Activated naive CD8-positive, alpha-beta T cell treated with anti-CD3 and anti-CD28 coated beads, Interleukin-2, amount 50 U/mL, for 24 hours (primary cell): ENCODE data around the gene AGAP3.

Experiments used
- ATAC-seq: fragments of 150-1000 bp; cut with Tn5 transposase; one replicate; pipeline ENCODE4 v1.10.0; 2021
- DNase-seq: peaks from one replicate; pipeline ENCODE4 v3.0.0; 2021
- H3K27ac Mint-ChIP-seq: one replicate; pipeline ENCODE4 v1.8.0; 2021; ENCODE audit warnings: mild to moderate bottlenecking, mixed read lengths
- H3K27me3 Mint-ChIP-seq: one replicate; pipeline ENCODE4 v1.8.0; 2021; ENCODE audit warnings: mixed read lengths
- H3K36me3 Mint-ChIP-seq: one replicate; pipeline ENCODE4 v1.8.0; 2021; ENCODE audit warnings: low read depth, mixed read lengths
- H3K4me1 Mint-ChIP-seq: one replicate; pipeline ENCODE4 v1.8.0; 2021; ENCODE audit warnings: mixed read lengths
- H3K4me3 Mint-ChIP-seq: one replicate; pipeline ENCODE4 v1.8.0; 2021; ENCODE audit warnings: mild to moderate bottlenecking, moderate library complexity, mixed read lengths
- H3K9me3 Mint-ChIP-seq: one replicate; pipeline ENCODE4 v1.8.0; 2021; ENCODE audit warnings: mixed read lengths

The AGAP3 gene

GRCh38 chr7:151099486-151100211, 13.4 kb downstream of the AGAP3 start:
- no peak for ATAC-seq
- H3K36me3 Mint-ChIP-seq = peaks cover 2% of the 10 kb centered on the region
- DNase-seq = no peak
- no peaks in the 10 kb centered on the region for H3K9me3 Mint-ChIP-seq
- no peaks in the 10 kb centered on the region for H3K27me3 Mint-ChIP-seq
- no peak overlapping the region for H3K27ac Mint-ChIP-seq
- H3K4me1 Mint-ChIP-seq = no peaks in the 10 kb centered on the region
- no peak overlapping the region for H3K4me3 Mint-ChIP-seq

- H3K36me3 Mint-ChIP-seq = peaks cover 2% of the 10 kb centered on the region
- no peaks in the 10 kb centered on the region for H3K9me3 Mint-ChIP-seq
- no peak overlapping the region for H3K27ac Mint-ChIP-seq
- H3K4me3 Mint-ChIP-seq = no peak overlapping the region
- ATAC-seq = no peak
- H3K4me1 Mint-ChIP-seq = no peaks in the 10 kb centered on the region
- no peak for DNase-seq
- H3K27me3 Mint-ChIP-seq = no peaks in the 10 kb centered on the region
Observed at GRCh38 chr7:151100921-151101320, 14.6 kb downstream of the AGAP3 start.

- ATAC-seq = no peak
- H3K4me1 Mint-ChIP-seq = no peaks in the 10 kb centered on the region
- DNase-seq = no peak
- H3K36me3 Mint-ChIP-seq = no peaks in the 10 kb centered on the region
- no peak overlapping the region for H3K4me3 Mint-ChIP-seq
- no peak overlapping the region for H3K27ac Mint-ChIP-seq
- no peaks in the 10 kb centered on the region for H3K27me3 Mint-ChIP-seq
- H3K9me3 Mint-ChIP-seq = no peaks in the 10 kb centered on the region
Observed at GRCh38 chr7:151101621-151102396, 15.5 kb downstream of the AGAP3 start.

- Mint-ChIP-seq H3K27ac (no peak overlapping the region), H3K27me3 (no peaks in the 10 kb centered on the region), H3K4me3 (no peak overlapping the region), H3K9me3 (no peaks in the 10 kb centered on the region), H3K4me1 (no peaks in the 10 kb centered on the region), H3K36me3 (no peaks in the 10 kb centered on the region)
- DNase-seq = no peak
- ATAC-seq = no peak
Observed at GRCh38 chr7:151102991-151103390, 16.7 kb downstream of the AGAP3 start.

- Mint-ChIP-seq H3K27me3 (no peaks in the 10 kb centered on the region), H3K9me3 (no peaks in the 10 kb centered on the region), H3K4me1 (no peaks in the 10 kb centered on the region), H3K36me3 (no peaks in the 10 kb centered on the region), H3K27ac (no peak overlapping the region), H3K4me3 (no peak overlapping the region)
- DNase-seq (no peak), ATAC-seq (no peak)
Observed at GRCh38 chr7:151103973-151104372, 17.7 kb downstream of the AGAP3 start.

GRCh38 chr7:151104411-151105235, 18.3 kb downstream of the AGAP3 start:
- Mint-ChIP-seq H3K27me3 (no peaks in the 10 kb centered on the region), H3K4me3 (no peak overlapping the region), H3K4me1 (no peaks in the 10 kb centered on the region), H3K27ac (no peak overlapping the region), H3K36me3 (no peaks in the 10 kb centered on the region), H3K9me3 (no peaks in the 10 kb centered on the region)
- ATAC-seq (no peak), DNase-seq (no peak)

- H3K27me3 Mint-ChIP-seq = peaks cover 3% of the 10 kb centered on the region
- no peaks in the 10 kb centered on the region for H3K36me3 Mint-ChIP-seq
- DNase-seq = no peak
- H3K9me3 Mint-ChIP-seq = no peaks in the 10 kb centered on the region
- H3K4me1 Mint-ChIP-seq = no peaks in the 10 kb centered on the region
- no peak overlapping the region for H3K27ac Mint-ChIP-seq
- no peak for ATAC-seq
- H3K4me3 Mint-ChIP-seq = no peak overlapping the region
Observed at GRCh38 chr7:151107882-151108281, 21.6 kb downstream of the AGAP3 start.

GRCh38 chr7:151109094-151110048, 23.1 kb downstream of the AGAP3 start:
- H3K27me3 Mint-ChIP-seq = peaks cover 5% of the 10 kb centered on the region
- no peaks in the 10 kb centered on the region for H3K36me3 Mint-ChIP-seq
- H3K4me1 Mint-ChIP-seq = peaks cover 4% of the 10 kb centered on the region
- H3K9me3 Mint-ChIP-seq = no peaks in the 10 kb centered on the region
- no peak for ATAC-seq
- H3K4me3 Mint-ChIP-seq = no peak overlapping the region
- no peak overlapping the region for H3K27ac Mint-ChIP-seq
- no peak for DNase-seq

GRCh38 chr7:151110236-151110940, 24.1 kb downstream of the AGAP3 start:
- no peak overlapping the region for H3K27ac Mint-ChIP-seq
- ATAC-seq (no peak), DNase-seq (no peak)
- H3K9me3 Mint-ChIP-seq = no peaks in the 10 kb centered on the region
- no peak overlapping the region for H3K4me3 Mint-ChIP-seq
- peaks cover 4% of the 10 kb centered on the region for H3K4me1 Mint-ChIP-seq
- peaks cover 5% of the 10 kb centered on the region for H3K27me3 Mint-ChIP-seq
- H3K36me3 Mint-ChIP-seq = no peaks in the 10 kb centered on the region

- no peak overlapping the region for H3K4me3 Mint-ChIP-seq
- H3K27me3 Mint-ChIP-seq = peaks cover 9% of the 10 kb centered on the region
- no peaks in the 10 kb centered on the region for H3K36me3 Mint-ChIP-seq
- DNase-seq (peak; percentile 80), ATAC-seq (peak; percentile 80)
- H3K9me3 Mint-ChIP-seq = no peaks in the 10 kb centered on the region
- peaks cover 4% of the 10 kb centered on the region for H3K4me1 Mint-ChIP-seq
- no peak overlapping the region for H3K27ac Mint-ChIP-seq
Observed at GRCh38 chr7:151110941-151111645, 24.8 kb downstream of the AGAP3 start.

- Mint-ChIP-seq H3K27me3 (peaks cover 9% of the 10 kb centered on the region), H3K27ac (no peak overlapping the region), H3K4me1 (peaks cover 4% of the 10 kb centered on the region), H3K4me3 (peak overlapping the region; percentile 32), H3K36me3 (no peaks in the 10 kb centered on the region), H3K9me3 (no peaks in the 10 kb centered on the region)
- DNase-seq = no peak
- no peak for ATAC-seq
Observed at GRCh38 chr7:151113344-151114150, 27.3 kb downstream of the AGAP3 start.
